ENCODE measurements around the gene PRELID1.
A peak's percentile ranks its signal among the peaks of the same experiment; 100 is the strongest.

Gene PRELID1

DNA sequence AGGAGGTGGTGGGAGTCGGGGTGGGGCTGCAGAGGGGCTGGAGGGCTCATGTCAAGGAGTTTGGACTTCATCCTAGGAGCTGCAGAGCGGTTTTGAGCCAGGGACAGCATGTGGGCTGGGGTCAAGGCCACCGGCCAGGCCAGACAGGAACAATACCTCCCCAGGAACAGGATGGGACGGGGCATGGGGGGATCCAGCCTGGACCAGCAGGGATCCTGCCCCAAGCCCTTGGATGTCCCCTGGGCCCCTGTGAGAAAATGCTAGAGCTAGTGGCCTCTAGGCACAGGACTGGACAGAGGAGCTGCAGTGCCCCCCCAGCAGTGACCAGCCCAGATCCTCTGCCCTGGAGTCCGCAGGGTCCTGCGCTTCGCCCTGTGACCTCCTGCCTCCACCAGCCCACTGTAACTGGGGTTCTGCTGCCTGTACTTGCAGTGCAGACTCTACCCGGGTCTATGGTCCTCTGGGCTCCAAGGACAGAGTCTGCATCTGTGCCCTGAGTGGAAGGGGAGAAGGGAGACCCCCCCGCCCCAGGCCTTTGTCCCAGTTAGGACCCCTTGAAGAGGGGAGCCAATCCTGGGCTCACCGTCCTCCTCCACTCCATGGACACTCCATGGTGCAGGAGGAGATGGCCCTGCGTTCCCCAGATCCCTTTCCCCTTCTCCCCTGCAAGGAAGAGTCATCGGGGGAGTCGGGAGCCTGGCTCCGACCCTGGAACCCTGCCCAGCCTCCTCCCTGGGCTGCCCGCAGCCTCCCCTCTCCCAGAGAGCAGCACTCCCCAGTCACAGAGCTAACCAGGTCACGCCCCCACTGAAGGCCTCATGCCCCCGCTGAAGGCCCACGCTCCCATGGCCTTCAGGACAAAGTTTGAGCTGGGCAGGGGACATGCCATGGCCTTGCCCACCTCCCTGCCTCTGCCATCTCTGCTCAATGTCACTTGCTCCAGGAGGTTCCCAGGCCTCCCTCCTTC is 11.1 kb downstream of the PRELID1 start:
- DNase-seq (no peak), ATAC-seq (no peak)

DNA sequence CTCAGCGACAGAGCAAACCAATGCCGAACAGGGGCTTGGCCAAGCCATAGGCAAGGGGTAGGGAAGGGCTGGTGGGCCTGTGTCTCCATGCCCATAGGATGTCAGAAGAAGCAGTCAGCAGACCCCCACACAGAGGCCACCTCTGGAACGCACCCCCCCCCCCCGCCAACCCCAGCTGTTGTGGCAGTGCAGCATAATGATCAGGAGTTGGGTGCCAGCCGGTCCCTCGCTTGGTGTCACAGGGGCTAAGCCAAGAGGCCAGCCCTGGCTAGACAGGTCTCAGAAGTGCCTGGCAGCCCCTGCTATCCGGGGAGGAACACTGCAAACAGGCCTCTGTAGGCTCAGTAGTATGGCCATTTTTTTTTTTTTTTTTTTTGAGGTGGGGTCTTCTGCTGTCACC is 11.8 kb downstream of the PRELID1 start:
- ATAC-seq = no peak
- DNase-seq = no peak

DNA sequence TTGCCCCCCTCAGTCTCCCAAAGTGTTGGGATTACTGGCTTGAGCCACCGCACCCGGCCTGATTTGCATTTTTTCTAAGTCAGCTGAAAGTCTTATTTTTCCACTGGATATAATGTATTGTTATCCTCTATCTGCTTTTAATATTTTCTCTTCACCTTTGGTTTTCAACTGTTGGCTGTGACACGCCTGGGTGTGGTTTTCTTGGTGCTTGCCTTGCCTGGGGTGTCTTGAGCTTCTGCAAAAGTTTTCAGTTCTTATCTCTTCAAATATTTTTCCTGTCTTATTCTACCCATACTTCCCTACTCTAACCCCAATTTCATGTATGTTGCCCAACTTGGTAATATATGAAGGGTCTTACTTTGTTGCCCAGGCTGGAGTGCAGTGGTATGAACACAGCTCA is 12.4 kb downstream of the PRELID1 start:
- DNase-seq (no peak), ATAC-seq (no peak)

DNA sequence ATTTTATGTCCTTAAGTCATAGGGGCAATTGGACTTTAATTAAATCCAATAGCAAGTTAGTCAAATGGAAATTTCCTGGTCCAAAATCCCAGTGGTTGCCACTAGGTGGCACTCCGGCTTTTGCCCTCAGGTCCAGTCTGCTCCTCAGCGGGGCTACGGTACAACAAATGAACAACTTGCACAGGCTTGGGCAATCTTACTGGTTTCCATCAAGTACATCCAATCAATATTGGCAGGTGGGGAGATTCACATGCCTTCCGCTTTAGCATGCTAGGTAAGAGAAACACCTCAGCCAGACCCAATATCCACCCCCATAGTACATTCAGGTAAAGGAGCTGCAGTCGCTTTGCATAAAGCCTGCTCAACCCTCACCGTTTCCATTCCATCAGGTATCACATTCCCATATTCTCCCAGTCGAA is 14.4 kb downstream of the PRELID1 start:
- peak; percentile 80 for DNase-seq
- ATAC-seq = peak; percentile 47

DNA sequence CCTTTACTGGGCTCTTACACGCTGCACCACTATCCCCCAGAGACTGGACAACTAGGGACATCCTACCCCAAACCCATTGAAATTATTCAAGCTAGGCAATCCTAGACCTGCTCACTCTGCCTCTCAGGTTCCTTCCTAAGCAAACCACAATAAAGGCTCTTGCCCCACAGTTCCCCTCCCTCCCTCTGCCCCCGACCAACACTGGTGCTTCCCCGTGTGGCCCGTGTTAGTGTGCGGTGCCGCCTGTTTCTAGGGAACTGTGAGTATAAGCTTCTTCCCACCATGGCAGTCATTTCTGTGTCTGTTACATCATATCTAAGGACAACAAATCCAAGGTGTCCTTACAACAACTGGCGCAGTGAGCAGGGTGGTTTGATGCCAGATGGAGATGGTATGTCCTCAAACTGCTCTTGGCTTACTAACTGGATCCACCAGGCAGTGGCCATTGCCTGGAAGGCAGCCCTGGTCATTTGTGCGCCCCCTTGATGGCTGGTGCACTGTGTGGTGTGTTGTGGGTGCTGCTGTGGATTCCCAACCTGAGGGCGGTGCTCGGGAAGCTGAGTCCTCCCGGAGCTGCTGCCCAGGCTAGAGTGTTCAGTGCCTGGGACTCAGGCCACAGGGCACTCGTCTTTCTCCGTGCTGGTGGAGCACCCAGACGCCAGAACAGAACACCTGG is 16.5 kb downstream of the PRELID1 start:
- DNase-seq (peak; percentile 38), ATAC-seq (peak; percentile 80)

DNA sequence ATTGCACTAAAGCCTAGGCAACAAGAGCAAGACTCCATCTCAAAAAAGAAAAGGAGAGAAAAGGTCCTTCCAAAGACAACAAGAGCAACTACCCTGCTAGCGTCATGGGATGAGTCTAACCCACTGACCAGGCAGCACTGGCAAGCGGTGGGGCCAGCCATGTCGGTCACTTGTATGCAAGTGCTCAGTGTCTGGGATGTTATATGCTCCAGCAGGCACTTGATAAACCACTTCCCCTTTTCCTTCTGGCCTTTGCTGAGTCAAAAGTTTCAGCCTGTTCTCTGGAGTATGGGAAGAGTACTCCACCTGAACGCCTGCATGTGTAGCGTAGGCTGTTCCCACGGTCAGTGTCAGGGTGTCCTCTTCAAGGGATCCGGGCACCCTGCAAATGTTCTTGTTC is 17.3 kb downstream of the PRELID1 start:
- no peak for ATAC-seq
- no peak for DNase-seq

DNA sequence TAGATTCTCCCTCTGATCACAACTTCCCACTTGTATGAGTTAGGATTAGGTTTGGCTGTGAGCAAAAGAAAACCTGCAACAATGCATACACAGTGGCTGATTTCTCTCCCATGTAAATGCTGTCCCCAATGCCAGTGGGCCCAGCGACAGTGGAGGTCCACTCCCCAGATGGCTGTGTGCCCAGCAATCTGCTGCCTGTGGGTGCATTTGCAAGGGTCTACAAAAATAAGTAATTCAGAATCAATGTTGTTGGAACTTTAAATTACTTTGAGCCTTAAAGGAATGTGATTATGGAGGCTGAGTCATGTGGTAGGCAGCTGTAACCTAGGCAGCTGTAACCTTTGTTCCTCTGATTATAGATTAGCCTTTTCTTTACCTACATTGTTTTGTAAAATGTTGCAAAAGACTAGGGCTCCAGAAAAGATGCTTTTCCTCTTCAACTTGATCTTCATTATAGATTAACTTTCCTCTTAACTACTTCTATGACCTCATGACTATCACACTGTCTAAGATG is 22.3 kb downstream of the PRELID1 start:
- DNase-seq (no peak), ATAC-seq (no peak)

DNA sequence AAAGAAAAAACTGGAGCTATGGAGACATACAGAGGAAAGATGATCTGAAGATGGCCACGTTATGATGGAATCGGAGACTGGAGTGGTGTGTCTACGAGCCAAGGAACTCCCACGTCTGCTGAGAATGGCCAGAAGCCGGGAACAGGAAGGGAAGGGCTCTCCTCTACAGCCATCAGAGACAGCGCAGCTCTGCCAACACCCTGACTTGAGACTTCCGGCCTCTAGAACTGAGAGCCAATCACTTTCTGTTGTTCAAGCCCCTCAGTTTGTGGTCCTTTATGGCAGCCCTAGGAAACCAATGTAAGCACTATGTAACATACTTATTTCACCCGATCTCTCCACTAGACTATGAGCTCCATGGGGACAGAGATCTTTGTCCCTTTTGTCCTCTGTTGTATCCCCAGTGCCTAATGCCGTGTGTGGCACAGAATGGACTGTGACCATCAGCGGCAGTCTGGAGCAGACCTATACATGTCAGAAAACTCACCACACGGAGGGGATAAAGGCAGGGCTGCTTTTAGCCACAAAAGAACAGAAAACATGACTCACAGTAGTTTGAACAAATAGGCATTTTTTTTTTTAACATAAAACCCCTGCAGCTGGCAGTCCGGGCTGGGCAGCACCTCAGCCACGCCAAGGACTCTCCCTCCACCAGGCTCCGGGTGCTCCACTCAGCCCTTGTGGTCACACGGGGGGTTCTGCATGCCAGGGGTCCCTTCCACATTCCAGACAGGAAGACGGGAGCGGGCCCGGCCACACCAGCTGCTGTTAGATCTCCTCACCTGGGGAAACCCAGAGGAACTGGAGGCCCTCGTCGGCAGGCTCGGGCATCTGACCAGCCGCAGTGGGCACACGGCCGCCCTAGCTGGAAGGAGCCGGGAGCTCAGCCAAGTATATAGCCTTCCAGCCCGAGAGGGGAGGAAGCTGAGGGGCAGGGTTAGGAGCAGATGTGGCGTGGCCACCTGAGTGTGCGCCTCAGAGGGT is 24.2 kb downstream of the PRELID1 start:
- DNase-seq = no peak
- ATAC-seq = peak; percentile 77

DNA sequence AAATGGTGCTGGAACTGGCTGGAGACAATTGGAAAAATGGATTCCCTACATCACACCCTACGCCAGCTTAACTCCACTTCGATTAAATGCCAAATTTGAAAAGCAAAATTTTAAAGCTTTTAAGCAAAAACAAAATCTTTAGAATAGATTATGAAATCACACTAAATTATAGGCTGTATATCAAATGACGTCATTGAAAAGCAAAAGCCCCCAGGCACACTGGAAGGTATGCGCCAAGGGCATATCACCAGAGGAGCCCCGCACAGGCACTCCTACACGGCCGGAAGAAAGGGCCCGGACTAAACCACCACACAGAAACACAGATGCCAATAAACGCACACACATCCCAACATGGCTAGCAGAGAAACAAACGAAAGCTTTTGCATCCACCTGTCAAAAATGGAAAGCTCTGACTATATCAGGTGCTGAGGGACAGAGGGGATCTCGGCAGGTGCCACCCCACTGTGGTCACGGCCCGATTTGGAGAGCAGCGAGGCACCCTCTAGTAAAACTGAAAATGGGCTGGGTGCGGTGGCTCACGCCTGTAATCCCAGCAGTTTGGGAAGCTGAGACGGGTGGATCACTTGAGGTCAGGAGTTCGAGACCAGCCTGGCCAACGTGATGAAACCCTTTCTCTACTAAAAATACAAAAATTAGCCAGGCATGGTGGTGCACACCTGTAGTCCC is 25.1 kb downstream of the PRELID1 start:
- ATAC-seq (no peak), DNase-seq (no peak)

DNA sequence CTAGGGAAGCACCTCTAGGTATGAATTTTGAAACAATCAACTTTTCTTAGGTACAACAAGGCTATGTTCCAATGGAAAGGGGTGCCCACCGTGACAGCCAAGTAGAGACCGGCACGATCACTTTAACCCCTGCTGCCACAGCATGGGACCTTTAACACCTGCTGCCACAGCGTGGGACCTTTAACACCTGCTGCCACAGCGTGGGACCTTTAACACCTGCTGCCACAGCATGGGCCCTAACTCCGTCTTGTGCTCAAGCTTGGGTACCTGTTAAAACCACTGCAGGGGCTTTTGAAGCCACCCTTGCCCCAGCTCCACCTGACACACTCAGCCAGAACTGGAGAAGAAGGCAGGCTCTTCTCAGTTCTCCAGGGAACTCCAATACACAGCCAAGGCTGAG is 26.3 kb downstream of the PRELID1 start:
- DNase-seq (no peak), ATAC-seq (no peak)

DNA sequence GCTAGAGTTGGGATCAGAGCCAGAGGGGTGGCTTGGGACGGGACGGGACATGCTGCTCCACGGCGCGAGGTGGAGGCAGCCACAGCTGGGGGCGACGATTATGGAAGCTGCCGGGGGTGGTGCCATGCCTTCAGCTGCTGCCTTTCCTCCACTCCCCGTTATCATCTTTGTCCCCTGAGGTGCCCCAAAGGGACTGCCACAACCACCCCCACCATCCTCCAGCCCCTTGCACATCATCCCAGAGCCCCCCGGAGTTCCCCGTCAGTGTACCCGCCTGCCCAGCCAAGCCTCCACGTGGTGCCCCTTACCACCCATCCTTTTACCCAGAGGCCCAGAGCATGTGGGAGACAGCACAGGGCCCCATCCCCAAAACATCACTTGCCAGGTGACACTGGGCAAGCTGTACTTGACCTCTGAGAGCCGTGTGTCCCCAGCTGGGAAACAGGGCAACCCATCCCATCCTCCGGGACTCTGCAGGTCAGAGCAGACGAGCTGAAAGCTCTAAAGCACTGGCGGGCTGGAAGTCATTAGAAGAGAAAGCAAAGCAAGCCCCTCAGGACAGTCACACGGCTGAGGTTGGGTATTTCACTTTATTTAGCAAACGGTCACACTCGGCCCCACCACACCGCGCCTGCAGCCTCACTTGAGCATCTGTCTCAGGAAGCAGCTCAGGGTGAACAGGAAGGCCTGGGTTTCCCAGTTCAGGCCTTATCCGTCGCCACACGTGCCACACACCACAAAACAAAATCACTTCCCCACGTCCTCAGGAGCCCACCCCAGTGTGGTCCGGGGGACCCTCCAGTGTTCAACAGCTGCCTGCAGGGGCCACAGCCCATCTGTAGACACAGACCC is 27.6 kb downstream of the PRELID1 start:
- DNase-seq = no peak
- no peak for ATAC-seq

DNA sequence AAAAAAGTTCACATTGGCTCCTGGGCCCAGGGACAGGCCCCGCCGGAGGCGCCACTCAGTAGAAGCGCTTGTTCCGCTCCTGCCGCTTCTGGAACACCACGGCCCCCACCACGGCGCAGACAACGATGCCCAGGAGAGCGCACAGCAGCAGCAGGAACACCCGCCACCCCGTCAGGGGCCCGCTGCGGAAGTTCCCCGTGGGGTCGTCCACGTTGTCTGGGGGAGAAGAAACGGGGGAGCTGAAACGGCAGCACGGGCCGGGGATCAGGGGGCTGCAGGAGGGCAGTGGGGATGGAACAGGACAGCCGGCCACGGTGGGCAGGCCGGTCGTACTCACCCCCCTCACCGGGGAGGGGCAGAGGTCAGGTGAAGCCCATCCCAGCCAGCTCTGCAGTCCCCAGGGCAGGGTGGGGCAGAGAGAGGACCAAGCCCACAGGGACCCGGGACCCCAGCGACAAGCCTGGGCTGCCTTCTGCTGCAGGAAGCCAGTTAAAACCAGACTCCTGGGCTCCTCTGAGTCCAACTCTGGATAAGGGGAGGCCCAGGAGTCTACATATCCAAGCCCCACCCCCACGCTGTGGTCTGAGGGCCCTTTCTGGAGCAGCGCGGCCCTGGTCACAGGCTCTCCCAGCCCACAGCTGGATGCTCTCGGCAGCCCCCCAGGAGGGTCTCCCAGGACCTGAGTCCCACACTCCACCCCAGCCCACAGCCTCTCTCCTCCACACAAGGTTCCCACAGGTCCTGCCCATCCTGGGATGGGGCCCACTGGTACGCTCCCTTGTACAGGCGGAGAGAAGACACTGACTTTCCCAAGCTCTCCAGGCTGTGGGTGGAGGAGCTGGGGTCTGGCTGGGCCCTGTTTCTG is 28.7 kb downstream of the PRELID1 start:
- no peak for ATAC-seq
- no peak for DNase-seq

DNA sequence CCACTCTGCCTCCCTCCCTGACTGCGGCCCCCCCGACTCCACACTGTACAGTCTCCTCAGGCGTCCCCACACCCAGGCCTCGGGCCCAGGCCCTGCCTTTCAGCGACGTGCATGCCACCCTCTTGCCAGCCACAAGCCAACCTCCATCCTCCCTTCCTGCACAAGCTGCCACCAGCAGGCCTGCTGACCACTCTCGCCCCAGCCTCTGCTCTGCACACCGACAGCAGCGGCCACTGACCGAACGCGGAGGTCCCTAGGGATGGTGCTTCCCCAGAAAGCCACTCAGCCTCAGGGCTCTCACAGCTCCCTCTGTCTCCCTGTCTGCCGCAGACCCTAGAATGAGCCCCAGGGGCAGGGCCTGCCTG is 29.3 kb downstream of the PRELID1 start:
- DNase-seq = no peak
- ATAC-seq = no peak

DNA sequence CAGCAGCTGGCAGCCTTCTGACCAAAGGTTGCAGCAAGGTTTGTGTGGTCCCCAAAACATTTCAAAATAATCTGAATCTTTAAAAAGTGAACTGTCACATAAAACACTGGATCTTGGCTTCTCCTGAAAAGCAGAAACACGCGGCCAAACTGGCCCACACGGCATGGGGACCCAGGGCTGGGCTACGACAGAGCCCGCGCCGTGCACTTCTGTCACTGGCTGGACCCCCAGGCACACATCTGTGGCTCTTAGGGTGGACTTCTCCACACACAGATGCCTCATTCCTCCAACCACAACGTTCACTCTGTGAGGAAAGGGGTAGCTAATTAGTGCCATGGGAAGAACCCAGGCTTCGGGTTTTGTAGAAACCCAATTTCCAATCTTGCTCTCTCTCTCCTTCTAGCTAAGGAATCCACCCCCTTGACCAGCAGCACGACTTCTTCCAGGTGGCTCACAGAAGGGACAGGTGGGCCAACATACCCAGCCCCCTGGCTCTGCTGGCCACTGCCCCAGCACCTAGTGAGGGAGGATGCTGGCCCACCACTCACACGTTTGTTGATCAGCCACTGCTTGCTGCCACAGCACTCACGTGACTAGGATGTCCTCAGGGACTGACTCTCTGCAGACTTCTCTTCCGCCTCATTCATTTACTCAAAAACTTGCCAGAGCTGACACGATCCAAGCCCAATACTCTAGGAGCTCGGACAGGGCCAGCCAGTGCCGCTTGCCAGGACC is 30.0 kb downstream of the PRELID1 start:
- DNase-seq (no peak), ATAC-seq (no peak)

DNA sequence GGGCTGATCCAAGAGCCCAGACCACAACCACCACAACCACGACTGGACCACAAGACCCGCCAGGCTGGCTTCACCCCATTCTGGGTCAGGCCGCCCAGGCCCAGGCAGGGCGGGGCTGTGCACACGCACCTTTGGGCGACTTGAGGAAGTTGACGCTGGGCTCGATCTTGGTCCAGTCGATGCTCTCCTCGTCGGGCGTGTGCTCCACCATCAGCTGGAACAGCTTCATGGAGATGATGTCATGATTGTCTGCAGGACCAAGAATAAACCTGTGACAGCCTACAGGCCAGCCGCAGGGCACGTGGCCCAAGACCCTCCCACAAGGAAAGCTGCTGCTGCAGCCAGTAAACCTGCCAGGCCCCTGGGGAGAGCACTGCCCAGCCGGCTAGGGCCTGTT is 30.6 kb downstream of the PRELID1 start:
- ATAC-seq = no peak
- DNase-seq = no peak

DNA sequence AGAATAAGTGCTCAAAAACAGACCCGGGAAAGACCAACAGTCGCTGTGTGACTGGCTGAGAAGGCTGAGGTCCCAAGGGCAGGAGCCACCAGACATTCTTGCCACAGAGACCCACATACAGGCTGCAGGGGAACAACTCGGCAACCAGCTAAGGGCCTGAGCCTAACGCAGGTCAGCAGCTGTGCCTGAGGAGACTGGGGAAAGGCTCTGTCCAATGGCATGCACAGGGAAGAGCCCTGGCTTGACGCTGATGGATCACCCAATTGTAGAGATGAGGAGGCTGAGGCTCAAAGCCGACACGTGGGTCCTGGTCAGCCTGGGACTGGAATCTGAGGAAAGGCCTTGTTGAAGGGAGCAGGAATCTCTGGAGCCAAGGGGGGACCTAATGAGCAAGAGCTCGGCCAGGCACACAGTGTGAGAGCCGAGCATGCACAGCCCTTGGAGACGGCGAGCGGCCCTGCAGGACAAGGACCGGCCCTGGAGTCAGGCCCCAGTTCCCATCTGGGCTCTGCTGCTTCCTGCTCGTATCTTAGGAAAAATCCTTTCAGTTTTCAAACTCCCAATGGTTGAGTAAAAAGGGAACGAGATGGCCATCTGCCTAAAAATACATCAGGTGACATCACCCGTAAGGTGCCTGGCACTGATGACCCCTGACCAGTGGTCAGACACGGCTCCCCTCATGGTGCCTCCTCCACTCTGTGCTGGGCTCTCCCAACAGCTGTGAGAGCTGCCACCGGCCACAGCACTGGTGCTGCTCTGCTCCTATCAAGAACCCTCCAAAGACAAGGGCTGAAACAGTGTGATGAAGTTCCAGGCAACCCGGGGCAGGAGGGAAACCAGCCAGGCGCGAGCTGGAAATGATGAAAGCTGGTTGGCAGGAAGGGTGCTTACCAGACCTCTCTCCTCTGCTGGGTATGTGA is 31.4 kb downstream of the PRELID1 start:
- no peak for ATAC-seq
- DNase-seq = no peak

DNA sequence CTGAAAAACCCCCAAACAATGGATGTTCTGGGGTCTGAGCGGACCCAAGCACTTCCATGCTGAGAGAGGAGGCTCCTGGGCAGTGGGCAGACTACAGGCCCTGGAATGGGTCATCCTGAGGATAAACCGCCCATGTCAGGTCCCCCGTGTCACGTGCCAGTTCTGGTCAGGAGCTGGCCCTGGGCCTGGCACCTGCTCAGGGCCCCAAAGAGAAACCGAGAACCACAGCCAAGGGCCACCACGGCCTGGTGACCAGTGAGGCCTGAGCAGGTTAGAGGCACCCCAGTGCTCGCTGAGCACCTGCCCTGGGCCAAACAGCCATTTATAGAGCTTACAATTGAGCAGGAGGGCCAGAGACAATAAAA is 32.1 kb downstream of the PRELID1 start:
- DNase-seq (no peak), ATAC-seq (no peak)

DNA sequence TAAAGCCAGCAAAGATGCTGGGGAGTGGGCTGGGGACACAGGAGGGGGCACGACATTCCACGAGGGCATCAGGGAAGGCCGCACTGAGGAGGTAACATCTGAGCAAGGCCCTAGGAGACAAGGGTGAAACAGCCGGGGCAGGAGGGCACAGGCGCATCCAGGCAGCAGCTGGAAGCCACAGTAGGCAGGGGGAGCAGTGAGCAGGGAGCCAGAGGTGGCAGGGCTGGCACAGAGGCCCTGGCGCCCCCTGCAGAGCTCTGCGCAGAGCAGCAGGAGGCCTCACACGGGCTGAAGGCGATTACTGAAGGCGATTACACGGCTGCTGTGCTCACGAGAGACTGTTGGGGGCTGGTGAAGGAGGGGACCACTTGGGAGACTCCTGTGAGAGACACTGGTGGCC is 32.5 kb downstream of the PRELID1 start:
- peak; percentile 51 for DNase-seq
- peak; percentile 78 for ATAC-seq
